NCI-H2196 treated with DMSO at 0.1 percent for 48 hours (cell line): ENCODE results near the gene MAB21L3.

Experiments used
- DNase-seq: peaks from one replicate; lab custom pipeline; 2025; ENCODE audit not compliant: unreplicated experiment; lab: John Stamatoyannopoulos, UW

Gene MAB21L3

DNA sequence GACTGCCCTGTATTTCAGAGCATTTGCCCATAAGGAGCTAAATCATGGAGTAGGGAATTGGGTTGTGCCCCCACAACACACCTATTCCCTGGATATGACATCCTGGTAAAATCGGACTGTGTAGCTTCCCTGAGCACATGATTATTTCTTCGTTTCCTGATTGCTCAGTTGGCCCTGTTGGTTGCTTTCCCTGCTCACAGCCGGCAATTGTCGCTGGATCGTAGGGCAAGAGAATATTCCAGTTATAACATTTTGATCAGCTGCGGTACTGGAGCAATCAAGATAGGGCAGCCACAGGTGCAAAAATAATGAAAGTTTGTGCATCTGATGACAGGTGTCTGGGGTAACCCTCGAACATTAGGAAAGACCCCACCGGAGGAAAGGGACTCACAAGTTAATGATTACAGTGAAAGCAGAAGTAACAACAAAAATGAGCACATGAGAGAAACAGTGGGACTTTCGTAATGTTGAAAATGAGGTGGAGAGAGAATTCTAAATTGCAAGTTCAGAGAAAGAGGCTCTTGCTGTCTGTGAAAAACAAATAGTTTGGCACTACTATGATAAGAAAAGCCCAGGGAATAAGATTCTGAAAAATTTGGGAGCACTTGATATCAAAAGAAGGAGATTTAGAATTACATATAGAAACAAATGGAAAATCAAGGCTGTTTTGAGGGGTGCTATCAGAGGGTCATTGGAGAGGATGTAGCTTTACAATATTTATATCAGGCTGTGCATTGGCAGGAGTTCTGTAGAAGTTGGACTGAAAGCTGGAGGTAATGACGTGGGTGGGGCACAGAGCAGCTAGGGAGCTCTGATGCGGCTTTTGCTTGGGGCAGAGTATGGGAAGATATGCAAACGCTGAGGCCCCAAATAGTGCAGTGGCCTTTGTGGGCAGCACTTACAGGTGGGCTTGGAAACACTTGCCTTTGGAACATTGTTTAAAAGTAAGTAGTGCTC lies at the start of gene MAB21L3:
Gene MAB21L3 (plus strand): TSS at position 833 of the 957 bp plus-strand sequence. CDS start 1,217 bp downstream, outside the sequence.
- no peak for DNase-seq

DNA sequence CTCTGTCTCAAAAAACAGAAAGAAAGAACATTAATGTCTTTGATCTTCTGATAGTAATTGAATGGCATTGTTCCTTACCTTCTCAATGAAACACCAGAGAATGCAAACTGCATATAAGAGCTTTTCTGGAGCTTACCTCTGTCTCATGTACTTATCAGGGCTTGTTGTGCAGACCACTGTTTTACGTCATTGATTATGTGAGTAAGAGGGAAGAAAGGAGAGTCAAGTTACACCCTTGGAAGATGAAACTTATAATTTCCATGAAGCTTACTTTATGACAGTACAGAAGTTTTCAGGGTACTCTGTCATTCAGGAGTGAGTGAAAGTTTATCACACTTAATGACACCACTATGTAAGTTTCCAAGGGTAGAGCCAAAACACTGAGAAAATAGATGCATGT lies 49.0 kb upstream of the MAB21L3 start:
- no peak for DNase-seq

DNA sequence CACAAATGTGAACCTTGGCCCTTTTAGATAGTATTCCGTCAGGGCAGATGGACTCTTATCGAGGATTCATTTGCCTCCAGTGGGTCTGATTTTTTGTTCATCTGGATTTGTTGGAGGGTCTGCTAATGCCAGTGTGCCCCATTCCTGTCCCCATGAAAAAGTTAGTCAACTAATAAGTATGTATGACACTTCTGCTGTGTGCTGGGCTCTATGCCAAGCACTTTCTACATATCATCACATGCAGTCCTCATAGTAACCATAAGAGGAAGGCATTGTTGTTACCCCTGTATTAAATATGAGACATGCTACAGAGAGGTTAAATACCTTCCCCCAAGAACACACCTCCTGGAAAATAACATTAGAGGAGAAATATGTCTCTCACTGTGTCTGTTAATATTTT lies 46.6 kb upstream of the MAB21L3 start:
- no peak for DNase-seq

DNA sequence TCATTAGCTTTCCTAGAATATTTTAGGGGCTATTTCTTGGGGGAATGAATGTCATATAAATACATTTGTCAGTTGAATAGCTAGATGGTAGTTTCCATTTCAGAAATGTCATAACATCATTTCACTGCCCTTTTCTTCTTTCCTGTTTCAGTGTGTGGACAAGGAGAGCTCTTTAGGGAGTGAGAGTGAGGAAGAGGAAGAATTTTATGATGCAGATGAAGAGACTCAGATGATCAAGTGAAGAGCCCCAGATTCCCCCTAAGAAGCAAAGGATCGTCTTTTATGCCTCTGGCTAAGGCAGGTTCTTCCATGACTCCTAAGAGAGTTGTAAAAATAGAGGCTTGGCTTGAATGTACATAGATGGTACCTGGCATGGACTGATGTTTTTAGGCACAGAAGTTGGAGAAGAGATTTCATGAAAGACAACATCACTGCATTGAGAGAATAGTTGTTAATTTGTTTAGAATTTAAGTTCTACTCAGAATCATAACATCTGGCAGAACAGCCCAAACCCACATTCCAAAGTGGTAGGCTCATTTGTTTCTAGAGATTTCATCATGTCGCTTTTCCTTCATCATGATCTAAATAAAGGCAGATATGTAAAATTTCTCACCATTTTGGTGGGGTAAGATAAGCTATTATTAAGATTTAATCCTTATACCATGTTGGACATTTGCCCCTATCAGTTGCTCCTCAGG lies 44.2 kb upstream of the MAB21L3 start:
- DNase-seq: no peak

DNA sequence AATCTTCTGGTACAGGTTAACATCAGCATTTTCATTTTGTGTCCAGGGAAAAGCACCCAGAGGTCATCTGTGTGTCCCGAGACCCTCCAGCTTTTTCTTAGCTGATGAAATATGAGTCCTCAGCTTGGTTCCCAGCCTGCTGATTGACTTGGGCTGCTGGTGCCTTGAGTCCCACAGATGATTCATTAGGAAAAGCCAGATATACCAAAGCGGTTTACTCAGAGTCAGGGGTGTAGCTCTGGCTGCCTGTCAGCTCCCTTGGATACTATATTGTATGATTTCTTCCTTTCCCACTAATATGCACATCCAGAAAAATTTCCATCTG lies 43.7 kb upstream of the MAB21L3 start:
- no peak for DNase-seq

DNA sequence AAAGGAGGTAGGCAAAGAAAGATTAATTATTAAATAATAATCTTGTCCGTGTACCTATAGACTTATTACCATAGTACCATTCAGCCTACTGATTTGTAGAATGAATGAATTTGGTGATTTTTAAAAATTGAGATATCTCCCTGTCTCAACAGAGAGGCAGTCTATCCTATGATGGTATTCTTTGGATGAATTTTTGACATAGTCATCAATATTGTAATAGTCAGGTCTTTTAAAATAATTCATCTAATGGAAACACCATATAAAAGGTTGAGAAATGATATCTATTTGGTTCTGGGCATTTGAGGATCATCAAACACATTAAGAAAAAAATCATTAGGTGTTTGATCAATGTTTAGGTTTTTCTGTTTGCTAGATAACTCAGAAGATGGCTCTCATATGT lies 35.6 kb upstream of the MAB21L3 start:
- no peak for DNase-seq

DNA sequence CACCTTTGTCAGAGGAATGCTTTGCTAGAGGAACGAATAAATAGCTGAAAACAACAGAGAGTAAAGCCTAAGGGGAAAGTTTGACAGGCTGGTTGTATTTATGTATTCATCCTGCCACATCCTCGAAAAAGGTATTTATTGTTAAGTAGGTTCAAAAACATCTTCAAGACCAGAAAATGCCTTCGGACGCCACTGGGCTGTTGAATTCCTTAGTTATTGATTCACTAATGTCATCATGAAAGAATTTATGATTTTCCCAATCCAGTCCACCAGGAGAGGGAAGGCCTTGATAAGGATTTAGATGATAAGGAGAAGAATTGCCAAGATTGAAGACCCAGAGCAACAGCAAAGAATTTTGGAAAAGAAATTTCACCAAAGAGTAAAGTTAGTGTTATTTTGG lies 35.2 kb upstream of the MAB21L3 start:
- no peak for DNase-seq

DNA sequence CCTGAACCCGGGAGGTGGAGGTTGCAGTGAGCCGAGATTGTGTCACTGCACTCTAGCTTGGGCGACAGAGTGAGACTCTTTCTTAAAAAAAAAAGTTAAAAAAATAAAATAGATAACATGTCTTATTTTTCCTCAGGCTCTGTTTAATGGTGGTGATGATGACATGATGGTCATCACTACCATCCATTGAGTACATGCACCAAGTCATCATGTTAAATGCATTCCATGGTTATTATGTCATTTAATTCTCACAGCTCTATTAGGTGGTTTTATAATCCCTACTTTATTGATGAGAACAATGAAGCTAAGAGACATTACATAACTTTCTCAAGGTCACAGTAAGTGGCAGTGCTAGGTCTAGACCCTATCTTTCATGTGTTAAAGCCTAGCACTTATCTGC lies 34.4 kb upstream of the MAB21L3 start:
- no peak for DNase-seq

DNA sequence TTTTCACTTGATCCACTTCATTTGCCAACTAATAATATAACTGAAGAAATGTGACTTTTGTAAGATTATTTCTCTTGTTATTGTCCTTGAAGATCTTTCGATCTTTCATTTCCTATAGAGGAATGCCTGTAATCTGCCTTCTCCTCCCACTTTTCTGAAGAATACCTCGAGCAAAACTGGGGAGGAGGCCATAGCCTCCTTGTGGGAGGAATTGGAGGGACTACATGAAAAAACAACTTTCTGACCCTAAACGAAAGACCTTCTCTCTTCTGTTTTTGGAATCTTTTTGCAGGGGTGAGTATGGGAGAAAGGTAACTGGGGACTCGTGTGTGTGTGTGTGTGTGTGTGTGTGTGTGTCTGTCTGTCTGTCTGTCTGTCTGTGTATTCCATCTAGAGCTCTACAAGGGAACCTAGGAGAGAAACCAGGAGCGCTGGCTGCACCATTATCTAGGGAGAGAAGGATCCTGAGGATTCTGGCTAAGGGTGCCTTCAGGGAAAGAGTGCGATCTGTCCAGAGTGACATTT lies 32.4 kb upstream of the MAB21L3 start:
- DNase-seq: no peak

DNA sequence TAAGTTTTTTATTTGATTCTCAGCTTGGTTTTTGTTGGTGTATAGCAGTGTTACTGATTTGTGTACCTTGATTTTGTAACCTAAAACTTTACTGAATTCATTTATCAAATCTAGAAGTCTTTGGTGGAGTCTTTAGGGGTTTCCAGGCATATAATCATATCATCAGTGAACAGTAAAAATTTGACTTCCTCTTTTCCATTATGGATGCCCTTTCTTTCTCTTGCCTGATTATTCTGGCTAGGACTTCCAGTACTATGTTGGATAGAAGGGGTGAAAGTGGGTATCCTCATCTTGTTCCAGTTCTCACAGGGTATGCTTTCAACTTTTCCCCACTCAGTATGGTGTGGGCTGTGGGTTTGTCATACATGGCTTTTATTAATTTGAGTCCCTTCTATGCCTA lies 23.6 kb upstream of the MAB21L3 start:
- DNase-seq: no peak

DNA sequence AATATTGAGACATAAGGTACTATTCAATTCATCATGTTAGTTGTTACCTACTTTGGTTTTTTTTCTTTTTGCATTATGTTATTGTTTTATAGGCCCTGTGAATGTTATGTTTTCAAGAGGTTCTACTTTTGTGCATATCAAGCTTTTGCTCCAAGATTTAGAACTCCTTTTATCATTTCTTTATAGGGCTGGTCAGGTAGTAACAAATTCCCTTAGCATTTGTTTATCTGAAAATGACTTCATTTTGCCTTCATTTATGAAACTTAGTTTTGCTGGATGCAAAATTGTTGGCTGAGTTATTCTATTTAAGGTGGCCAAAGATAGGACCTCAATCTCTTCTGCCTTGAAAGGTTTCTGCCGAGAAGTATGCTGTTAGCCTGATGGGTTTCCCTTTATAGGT lies 21.3 kb upstream of the MAB21L3 start:
- DNase-seq: no peak

DNA sequence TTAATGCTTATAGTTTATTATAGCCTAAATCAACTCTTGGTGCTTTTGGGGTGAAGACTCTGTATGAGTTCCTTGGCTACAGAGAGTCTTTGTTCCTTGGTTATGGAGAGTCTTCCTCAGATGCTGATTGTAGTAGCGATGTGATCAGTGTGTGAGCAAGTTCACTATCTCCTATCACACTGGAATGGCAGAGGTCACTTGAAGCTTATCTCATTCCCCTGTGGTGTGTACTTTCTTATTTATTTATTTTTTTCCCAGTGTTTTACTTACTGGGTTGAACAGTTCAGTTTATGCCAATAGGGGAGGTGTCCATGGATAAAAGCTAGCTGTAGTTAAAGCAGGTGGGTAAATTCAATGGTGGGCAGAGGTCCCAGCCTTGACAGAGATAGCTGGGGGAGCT lies 20.1 kb upstream of the MAB21L3 start:
- no peak for DNase-seq

DNA sequence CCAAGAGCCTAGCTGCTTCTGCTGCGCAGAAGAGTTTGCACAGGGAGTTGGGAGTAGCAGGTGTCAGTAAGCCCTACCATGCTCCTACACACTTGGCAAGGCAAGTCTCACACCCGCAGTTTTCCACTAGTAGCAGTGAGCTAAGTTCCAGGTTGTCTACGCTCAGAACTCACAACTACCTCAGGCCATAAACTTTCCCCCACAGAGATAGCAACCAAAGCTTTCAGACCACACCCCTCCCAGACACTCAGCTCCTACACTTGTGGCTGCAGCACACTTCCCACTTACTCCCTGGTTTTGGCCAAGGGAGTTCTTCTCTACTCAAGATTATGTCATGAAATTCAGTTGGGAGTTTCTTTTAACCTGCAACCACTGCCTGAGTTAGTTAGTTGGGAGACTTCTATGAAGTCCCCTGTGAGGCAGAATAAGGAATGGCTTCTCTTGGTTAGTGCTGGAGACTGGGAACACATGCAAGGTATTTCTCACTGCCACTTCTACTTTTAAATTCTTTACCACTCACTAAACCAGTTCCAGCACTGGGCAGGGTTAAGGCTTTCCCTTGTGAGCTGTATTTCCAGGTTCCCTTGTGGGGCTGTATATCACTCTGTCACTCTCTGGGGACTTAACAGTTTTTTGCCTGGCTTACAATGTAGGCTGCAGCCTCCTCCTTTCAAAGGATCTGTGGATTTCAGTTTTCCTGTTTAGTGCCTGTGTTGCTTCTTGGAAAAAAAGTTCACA lies 18.3 kb upstream of the MAB21L3 start:
- no peak for DNase-seq

DNA sequence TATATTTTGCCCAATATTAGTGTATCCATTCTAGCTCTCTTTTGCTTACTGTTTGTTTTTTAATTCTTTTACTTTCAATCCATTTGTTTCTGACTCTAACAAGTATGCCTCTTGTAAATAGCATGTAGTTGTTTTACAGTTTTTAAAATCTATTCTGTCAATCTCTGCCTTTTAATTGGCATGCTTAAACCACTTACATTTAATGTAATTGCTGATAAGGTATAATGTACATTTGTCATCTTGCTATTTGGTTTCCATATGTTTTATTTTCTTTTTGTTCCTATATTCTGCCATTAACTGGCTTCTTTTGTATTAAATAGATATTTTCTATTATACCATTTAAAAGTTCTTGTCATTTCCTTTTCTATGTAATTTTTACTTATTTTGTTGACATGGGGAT lies 16.2 kb upstream of the MAB21L3 start:
- no peak for DNase-seq

DNA sequence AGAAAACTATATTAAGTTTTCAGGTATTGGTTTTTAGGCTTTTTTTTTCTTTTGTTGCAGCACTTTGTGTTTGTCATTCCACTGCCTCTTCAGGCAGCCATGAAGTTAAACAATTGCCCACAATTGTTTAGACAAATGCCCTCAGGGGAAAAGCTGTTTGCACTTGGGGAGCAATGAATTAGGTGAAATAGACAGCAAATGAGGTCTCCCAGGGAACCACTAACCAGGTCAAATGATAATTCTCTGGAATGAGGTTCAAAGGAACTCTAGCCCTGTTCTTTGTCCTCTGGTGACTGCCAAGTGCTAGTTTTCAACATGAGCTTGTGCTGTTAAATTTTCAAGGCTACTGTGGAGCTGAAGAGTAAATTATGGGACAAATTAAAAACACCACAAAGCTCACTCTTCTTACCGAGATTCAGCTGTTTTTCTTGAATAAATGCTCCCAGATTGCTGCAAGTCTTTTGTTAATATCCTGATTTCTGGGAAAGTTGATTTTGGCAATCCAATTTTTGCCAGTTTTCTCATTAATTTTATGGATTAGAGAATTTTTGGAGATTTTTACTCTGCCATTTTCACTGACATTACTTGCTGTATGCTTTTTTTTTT lies 15.1 kb upstream of the MAB21L3 start:
- no peak for DNase-seq

DNA sequence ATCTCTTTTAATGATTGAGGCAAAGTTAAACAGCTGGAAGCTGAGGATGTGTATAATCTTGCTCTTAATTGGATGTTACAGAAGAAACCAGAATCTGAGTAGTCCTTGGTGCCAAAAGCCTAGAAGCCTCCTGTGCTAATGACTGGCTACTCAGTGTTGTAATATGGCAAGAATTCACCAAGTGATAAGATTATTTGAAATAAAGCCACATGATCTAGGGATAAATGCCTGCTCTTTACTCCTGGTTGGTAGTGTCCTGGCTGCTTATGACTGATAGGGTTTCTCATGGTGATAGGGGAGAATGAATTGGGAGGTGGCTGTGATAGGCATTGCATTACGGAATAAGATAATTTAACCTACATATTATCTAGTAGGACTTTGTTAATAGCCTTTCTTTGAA lies 13.6 kb upstream of the MAB21L3 start:
- DNase-seq: no peak

DNA sequence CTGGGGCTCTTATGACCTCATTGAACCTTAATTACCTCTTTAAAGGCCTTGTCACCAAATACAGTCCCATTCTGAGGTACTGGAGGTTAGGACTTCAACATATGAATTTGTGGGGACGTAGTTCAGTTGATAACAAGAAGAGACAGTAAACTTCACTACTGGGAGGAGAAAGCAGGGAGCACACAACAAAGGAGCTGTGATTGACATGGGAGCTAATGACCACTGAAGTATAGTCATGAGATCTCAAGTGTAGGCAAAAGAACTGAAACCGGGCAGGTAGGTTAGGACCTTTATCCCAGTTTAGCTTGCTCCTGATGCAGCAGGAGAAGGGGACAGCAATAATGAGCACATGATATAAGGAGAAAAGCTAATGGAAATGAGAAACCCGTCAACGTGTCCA lies 11.8 kb upstream of the MAB21L3 start:
- DNase-seq: no peak

DNA sequence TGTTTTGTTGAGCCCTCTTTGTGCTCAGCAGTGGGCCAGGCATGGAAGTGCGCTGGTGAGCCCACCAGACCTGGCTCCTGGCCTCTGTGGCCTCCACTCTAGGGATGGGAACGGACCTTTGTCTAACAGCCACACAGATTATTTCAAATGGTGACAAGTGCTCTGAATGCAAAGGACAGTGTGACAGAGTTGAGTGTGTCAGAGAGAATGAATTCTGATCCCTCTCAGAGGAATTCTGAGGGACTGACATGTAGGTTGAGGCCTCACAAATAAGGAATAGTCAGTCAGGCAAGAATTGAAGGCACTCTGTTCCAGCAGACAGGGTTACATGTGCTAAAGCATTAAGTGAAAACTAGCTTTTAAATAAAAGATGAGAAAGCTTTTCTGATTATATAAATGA lies 11.3 kb upstream of the MAB21L3 start:
- DNase-seq: no peak

DNA sequence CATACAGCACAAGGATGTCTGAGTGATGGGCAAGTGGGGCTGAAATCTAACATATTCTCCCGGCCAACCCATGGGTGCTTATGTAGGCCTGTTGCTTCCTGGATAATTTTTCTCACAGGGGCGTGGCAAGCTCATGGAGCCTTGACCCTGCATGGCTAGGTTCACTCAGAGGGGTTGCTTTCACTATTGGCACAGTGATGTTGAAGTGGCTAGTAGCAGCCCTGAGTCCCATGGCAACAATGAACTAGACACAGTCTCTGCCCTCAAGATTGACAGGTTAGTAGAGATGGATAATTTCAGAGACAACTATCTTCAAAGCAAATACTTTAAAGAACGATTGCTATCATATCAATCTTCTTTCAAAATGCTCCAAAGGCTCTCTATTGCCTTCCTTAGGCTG lies 6.5 kb upstream of the MAB21L3 start:
- no peak for DNase-seq

DNA sequence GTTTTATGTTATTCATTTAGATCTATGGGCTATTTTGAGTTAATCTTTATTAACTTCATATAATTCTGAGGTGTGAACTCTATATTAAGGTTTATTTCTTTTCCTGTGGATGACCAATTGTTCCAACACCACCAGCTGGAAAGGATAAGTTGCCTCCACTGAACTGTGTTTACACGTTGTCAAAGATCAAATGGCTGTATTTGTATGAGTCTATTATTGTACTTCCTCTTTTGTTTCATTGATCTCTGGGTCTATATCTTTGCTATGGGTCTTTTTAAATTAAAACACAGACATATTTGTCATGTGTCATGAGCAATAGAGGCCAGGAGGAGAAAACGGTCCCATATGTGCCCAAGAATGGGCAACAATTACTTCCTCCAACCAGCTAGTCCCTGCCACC lies 5.2 kb upstream of the MAB21L3 start:
- no peak for DNase-seq

DNA sequence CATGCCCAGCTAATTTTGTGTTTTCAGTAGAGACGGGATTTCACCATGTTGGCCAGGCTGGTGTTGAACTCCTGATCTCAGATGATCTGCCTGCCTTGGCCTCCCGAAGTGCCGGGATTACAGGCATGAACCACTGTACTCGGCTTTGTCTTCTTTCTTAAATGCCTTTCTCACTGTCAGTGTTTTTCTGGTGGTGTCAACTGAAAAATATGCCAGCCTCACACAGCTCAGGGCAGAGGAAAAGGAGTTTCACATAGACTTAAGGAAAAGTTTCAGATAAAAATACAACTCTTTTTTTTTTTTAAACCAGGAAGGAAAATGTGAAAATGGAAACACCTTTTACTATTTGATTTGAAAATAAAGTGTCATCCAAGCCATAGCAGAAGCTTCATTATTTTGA lies 4.6 kb upstream of the MAB21L3 start:
- no peak for DNase-seq
